Measurements from ENCODE around the gene BRIP1. TPM values are rescaled to one million over a fixed set of nuclear protein-coding genes. Genes with fewer than 3 reads are reported as not detected.

The BRIP1 gene
- total and polyA plus RNA-seq, 3 donors from 2014 or later, result 7.5 to 10.6 (median 10.5) TPM

GRCh38 chr17:61635913-61636432, 227.4 kb downstream of the BRIP1 start:
- H3K27me3 ChIP-seq, result no peaks in the 10 kb centered on the region
- peak in 2 of 3 experiments; percentile 17 to 34 for TF ChIP-seq CTCF (IDR thresholded peaks at IDR 0.05)
- TF ChIP-seq POLR2A (IDR thresholded peaks at IDR 0.05), result no peak
- WGBS, 2 donors, result 24 to 35% methylated on average over 3 of the region's 3 CpGs
- no peaks in the 10 kb centered on the region for H3K9me3 ChIP-seq
- no peaks in the 10 kb centered on the region for H3K4me1 ChIP-seq
- no peaks in the 10 kb centered on the region for H3K36me3 ChIP-seq (ENCODE audit: low read depth, missing control alignments)
- DNase-seq, result peak; percentile 60
- H3K4me3 ChIP-seq, result no peak overlapping the region
- H3K27ac ChIP-seq, result no peak overlapping the region
- intact Hi-C loops (cut with DNase I; ENCODE audit: low total_unique reads), result no loop called here

- no peak for DNase-seq
- Histone ChIP-seq H3K9me3 (no peaks in the 10 kb centered on the region), H3K27ac (no peak overlapping the region), H3K36me3 (ENCODE audit: low read depth, missing control alignments) (no peaks in the 10 kb centered on the region), H3K27me3 (no peaks in the 10 kb centered on the region), H3K4me3 (no peak overlapping the region), H3K4me1 (no peaks in the 10 kb centered on the region)
- intact Hi-C loops (cut with DNase I; ENCODE audit: low total_unique reads), result no loop called here
- WGBS, 2 donors, result 88 to 93% methylated on average over 5 of the region's 5 CpGs
- TF ChIP-seq CTCF (IDR thresholded peaks at IDR 0.05), result no peak
- TF ChIP-seq POLR2A (IDR thresholded peaks at IDR 0.05), result no peak
Observed at GRCh38 chr17:61634942-61635538, 228.3 kb downstream of the BRIP1 start.

- Histone ChIP-seq H3K27me3 (no peaks in the 10 kb centered on the region), H3K4me1 (no peaks in the 10 kb centered on the region), H3K9me3 (no peaks in the 10 kb centered on the region), H3K27ac (no peak overlapping the region), H3K4me3 (no peak overlapping the region), H3K36me3 (ENCODE audit: low read depth, missing control alignments) (no peaks in the 10 kb centered on the region)
- no peak for DNase-seq
- TF ChIP-seq POLR2A (IDR thresholded peaks at IDR 0.05) (no peak), CTCF (IDR thresholded peaks at IDR 0.05) (no peak)
- intact Hi-C loops (cut with DNase I; ENCODE audit: low total_unique reads), result no loop called here
Observed at GRCh38 chr17:61634011-61634539, 229.3 kb downstream of the BRIP1 start.

- Histone ChIP-seq H3K9me3 (no peaks in the 10 kb centered on the region), H3K4me3 (no peak overlapping the region), H3K27ac (no peak overlapping the region), H3K36me3 (ENCODE audit: low read depth, missing control alignments) (no peaks in the 10 kb centered on the region), H3K27me3 (no peaks in the 10 kb centered on the region), H3K4me1 (no peaks in the 10 kb centered on the region)
- TF ChIP-seq CTCF (IDR thresholded peaks at IDR 0.05) (no peak), POLR2A (IDR thresholded peaks at IDR 0.05) (no peak)
- intact Hi-C loops (cut with DNase I; ENCODE audit: low total_unique reads), result no loop called here
- WGBS, 2 donors, result 92 to 95% methylated on average over 1 of the region's 1 CpG
- DNase-seq, result no peak
Observed at GRCh38 chr17:61632826-61633225, 230.5 kb downstream of the BRIP1 start.

GRCh38 chr17:61631800-61632199, 231.5 kb downstream of the BRIP1 start:
- H3K4me1 ChIP-seq, result no peaks in the 10 kb centered on the region
- DNase-seq, result no peak
- H3K9me3 ChIP-seq, result no peaks in the 10 kb centered on the region
- TF ChIP-seq CTCF (IDR thresholded peaks at IDR 0.05) (no peak), POLR2A (IDR thresholded peaks at IDR 0.05) (no peak)
- WGBS, 2 donors, result 66 to 81% methylated on average over 1 of the region's 1 CpG
- no peaks in the 10 kb centered on the region for H3K27me3 ChIP-seq
- no peak overlapping the region for H3K4me3 ChIP-seq
- no peak overlapping the region for H3K27ac ChIP-seq
- H3K36me3 ChIP-seq (ENCODE audit: low read depth, missing control alignments), result no peaks in the 10 kb centered on the region
- intact Hi-C loops (cut with DNase I; ENCODE audit: low total_unique reads), result no loop called here

Measured in testis (tissue), 3 donors.